GM18519 (cell line): ENCODE data around the gene SNX1.

Experiments used
- ATAC-seq: cut with Tn5 transposase; IDR thresholded peaks from one replicate; pipeline ENCODE4 v1.9.1; 2021; ENCODE audit warnings: mild to moderate bottlenecking, moderate library complexity; ENCODE audit not compliant: unreplicated experiment, low FRiP score

The SNX1 gene

GRCh38 chr15:64143276-64143675 lies 47.5 kb downstream of the SNX1 start:
- ATAC-seq = no peak

- peak; percentile 21 for ATAC-seq
Measured at GRCh38 chr15:64144192-64144564, 48.4 kb downstream of the SNX1 start.

- peak; percentile 47 for ATAC-seq
Measured at GRCh38 chr15:64144565-64145281, 48.9 kb downstream of the SNX1 start.

GRCh38 chr15:64146041-64146440 lies 50.3 kb downstream of the SNX1 start:
- no peak for ATAC-seq

- ATAC-seq = no peak
Measured at GRCh38 chr15:64146520-64146884, 50.7 kb downstream of the SNX1 start.

- no peak for ATAC-seq
Measured at GRCh38 chr15:64146885-64147681, 51.3 kb downstream of the SNX1 start.

GRCh38 chr15:64148168-64148567 lies 52.4 kb downstream of the SNX1 start:
- ATAC-seq = no peak

GRCh38 chr15:64148581-64148980 lies 52.8 kb downstream of the SNX1 start:
- no peak for ATAC-seq

GRCh38 chr15:64149424-64149823 lies 53.6 kb downstream of the SNX1 start:
- ATAC-seq = no peak

GRCh38 chr15:64149893-64150578 lies 54.3 kb downstream of the SNX1 start:
- no peak for ATAC-seq

- ATAC-seq = no peak
Measured at GRCh38 chr15:64151727-64152506, 56.1 kb downstream of the SNX1 start, which contains the start of gene SNX22. TSS of gene SNX22 (plus strand) at chr15:64151731. CDS start at chr15:64151776, 45 bp downstream.

GRCh38 chr15:64152507-64153387 lies 57.0 kb downstream of the SNX1 start:
- ATAC-seq = no peak

GRCh38 chr15:64153480-64154367 lies 57.9 kb downstream of the SNX1 start:
- peak; percentile 48 for ATAC-seq

- no peak for ATAC-seq
Measured at GRCh38 chr15:64155802-64156651, 60.2 kb downstream of the SNX1 start.

- no peak for ATAC-seq
Measured at GRCh38 chr15:64156652-64157331, 61.0 kb downstream of the SNX1 start.

GRCh38 chr15:64157599-64158125 lies 61.9 kb downstream of the SNX1 start:
- ATAC-seq = no peak
